H1 (cell line): ENCODE results near the gene PSG3. TPM values are rescaled to one million over a fixed set of nuclear protein-coding genes. Genes with fewer than 3 reads are reported as not detected.
"Not testable (repeated sequence)": the region's sequence is repeated elsewhere in the genome, so short reads cannot be mapped to it uniquely, and the experiment has no call there.

Source experiments
- CTCF ChIA-PET: fragments of 300-600 bp; sonication (Branson Sonifier 250); formaldehyde crosslinking; loops from one replicate; lab custom pipeline; 2021; ENCODE audit not compliant: partially characterized antibody; lab: Charles Lee
- POLR2A ChIA-PET: fragments of 300-600 bp; sonication (Branson Sonifier 250); formaldehyde crosslinking; loops from one replicate; lab custom pipeline; 2021; ENCODE audit warnings: inconsistent platforms; ENCODE audit not compliant: partially characterized antibody; lab: Charles Lee
- DNase-seq, 2 experiments: peaks; one replicate each; pipeline versions ENCODE4 v3.0.0 to v3.0.0-alpha.2; 2010 to 2022; ENCODE audit warnings: low spot score in 2 of 2, low read depth in 1 of 2, mixed read lengths in 1 of 2
- FAIRE-seq: peaks from 2 replicates; lab custom pipeline; 2011; peaks lifted over from hg19 to GRCh38; lab: Jason Lieb, UNC
- H2AFZ ChIP-seq: 2 replicates; pipeline ENCODE4 v1.8.1; 2012; ENCODE audit warnings: low read length, inconsistent platforms
- H2AK5ac ChIP-seq: 2 replicates; pipeline ENCODE4 v1.6.1; 2013; ENCODE audit warnings: low read depth, low read length
- H2BK120ac ChIP-seq: replicated peaks from 2 replicates; pipeline ENCODE3; 2013; ENCODE audit warnings: low read depth, low read length, inconsistent platforms
- H2BK12ac ChIP-seq: 2 replicates; pipeline ENCODE4 v1.6.1; 2013; ENCODE audit warnings: low read depth, low read length
- H2BK15ac ChIP-seq: 2 replicates; pipeline ENCODE4 v1.6.1; 2013; ENCODE audit warnings: low read length
- H2BK20ac ChIP-seq: 2 replicates; pipeline ENCODE4 v1.6.1; 2013; ENCODE audit warnings: low read length
- H2BK5ac ChIP-seq: 2 replicates; pipeline ENCODE4 v1.6.1; 2013; ENCODE audit warnings: low read depth, low read length
- H3K14ac ChIP-seq: 2 replicates; pipeline ENCODE4 v1.6.1; 2013; ENCODE audit warnings: inconsistent platforms; ENCODE audit not compliant: insufficient read length
- H3K18ac ChIP-seq: 2 replicates; pipeline ENCODE4 v1.6.1; 2013; ENCODE audit warnings: low read length; ENCODE audit errors: extremely low read depth
- H3K23ac ChIP-seq: 2 replicates; pipeline ENCODE4 v1.6.1; 2013; ENCODE audit warnings: inconsistent platforms; ENCODE audit not compliant: insufficient read length
- H3K23me2 ChIP-seq: 2 replicates; pipeline ENCODE4 v1.6.1; 2013; ENCODE audit warnings: low read depth, low read length
- H3K27ac ChIP-seq: 2 replicates; pipeline ENCODE4 v1.6.1; 2011; ENCODE audit warnings: low read depth, low read length, inconsistent platforms
- H3K27me3 ChIP-seq, 4 experiments: replicated peaks in 1 of 4; 1 replicate in 1 of 4; 2 replicates in 3 of 4; pipeline versions ENCODE4 v1.6.1 to v1.8.1; 2011 to 2013; ENCODE audit warnings: low read length in 3 of 4, mild to moderate bottlenecking in 3 of 4, inconsistent platforms in 2 of 4, mixed read lengths in 2 of 4, moderate library complexity in 1 of 4; ENCODE audit not compliant: control insufficient read depth in 3 of 4, insufficient read depth in 3 of 4; ENCODE audit errors: extremely low read depth in 1 of 4
- H3K36me3 ChIP-seq, 4 experiments: 2 replicates each; pipeline versions ENCODE4 v1.6.1 to v1.8.1; 2011 to 2013; ENCODE audit warnings: mild to moderate bottlenecking in 4 of 4, low read length in 3 of 4, moderate library complexity in 2 of 4, control low read depth in 1 of 4, inconsistent platforms in 1 of 4; ENCODE audit not compliant: insufficient read depth in 4 of 4, control insufficient read depth in 2 of 4
- H3K4ac ChIP-seq: replicated peaks from 2 replicates; pipeline ENCODE3; 2013; ENCODE audit warnings: low read length, low read depth, mixed read lengths, inconsistent platforms; ENCODE audit not compliant: insufficient read length
- H3K4me1 ChIP-seq, 4 experiments: replicated peaks in 1 of 4; 1 replicate in 1 of 4; 2 replicates in 3 of 4; pipeline versions ENCODE4 v1.6.1 to v1.8.1; 2011 to 2013; ENCODE audit warnings: low read length in 3 of 4, inconsistent platforms in 2 of 4, mixed read lengths in 1 of 4; ENCODE audit not compliant: insufficient read depth in 4 of 4, control insufficient read depth in 3 of 4
- H3K4me2 ChIP-seq, 2 experiments: 2 replicates each; pipeline versions ENCODE4 v1.6.1 to v1.8.1; 2011 to 2013; ENCODE audit warnings: low read depth in 2 of 2, low read length in 2 of 2, control low read depth in 1 of 2, inconsistent platforms in 1 of 2, mild to moderate bottlenecking in 1 of 2; ENCODE audit not compliant: insufficient read depth in 1 of 2
- H3K4me3 ChIP-seq, 4 experiments: fragments of 200-600, 300-600 bp in 1 of 4; sonication (generic), shearing (Covaris generic), sonication (Bioruptor Twin) in 1 of 4; 2 replicates each; pipeline versions ENCODE4 v1.5.1 to v1.8.1; 2011 to 2016; ENCODE audit warnings: low read length in 4 of 4, low read depth in 3 of 4, control low read depth in 2 of 4, inconsistent platforms in 2 of 4, mild to moderate bottlenecking in 2 of 4, mixed read lengths in 1 of 4, moderate library complexity in 1 of 4; ENCODE audit not compliant: insufficient read depth in 2 of 4; ENCODE audit errors: extremely low read depth in 1 of 4
- H3K56ac ChIP-seq: replicated peaks from 2 replicates; pipeline ENCODE3; 2013; ENCODE audit warnings: low read depth, mild to moderate bottlenecking, mixed read lengths, low read length, inconsistent platforms; ENCODE audit not compliant: insufficient read length
- H3K79me1 ChIP-seq: 2 replicates; pipeline ENCODE4 v1.6.1; 2013; ENCODE audit warnings: low read depth, low read length, control low read depth
- H3K79me2 ChIP-seq, 2 experiments: 2 replicates each; pipeline versions ENCODE4 v1.6.1 to v1.8.1; 2012 to 2013; ENCODE audit warnings: low read length in 2 of 2, mild to moderate bottlenecking in 2 of 2, inconsistent platforms in 1 of 2; ENCODE audit not compliant: insufficient read depth in 2 of 2, control insufficient read depth in 1 of 2
- H3K9ac ChIP-seq, 4 experiments: replicated peaks in 1 of 4; 1 replicate in 1 of 4; 2 replicates in 3 of 4; pipeline versions ENCODE4 v1.6.1 to v1.8.1; 2011 to 2013; ENCODE audit warnings: low read depth in 3 of 4, low read length in 3 of 4, control low read depth in 2 of 4, mild to moderate bottlenecking in 2 of 4, moderate library complexity in 2 of 4, inconsistent platforms in 1 of 4; ENCODE audit errors: extremely low read depth in 1 of 4
- H3K9me3 ChIP-seq, 2 experiments: 2 replicates each; pipeline versions ENCODE4 v1.6.1 to v1.8.1; 2012 to 2013; ENCODE audit warnings: mild to moderate bottlenecking in 2 of 2, moderate library complexity in 2 of 2, control low read depth in 1 of 2, inconsistent platforms in 1 of 2, low read depth in 1 of 2, low read length in 1 of 2, mixed read lengths in 1 of 2; ENCODE audit not compliant: insufficient read depth in 2 of 2
- H4K20me1 ChIP-seq, 2 experiments: replicated peaks in 1 of 2; 2 replicates each; pipeline versions ENCODE3 to v1.8.1; 2011 to 2013; ENCODE audit warnings: inconsistent platforms in 2 of 2, low read length in 2 of 2, mild to moderate bottlenecking in 1 of 2; ENCODE audit not compliant: insufficient read depth in 2 of 2, control insufficient read depth in 1 of 2
- H4K5ac ChIP-seq: 2 replicates; pipeline ENCODE4 v1.6.1; 2013; ENCODE audit warnings: low read length, low read depth, mixed read lengths, inconsistent platforms; ENCODE audit not compliant: insufficient read length
- H4K8ac ChIP-seq: 2 replicates; pipeline ENCODE4 v1.8.0; 2013; ENCODE audit warnings: mild to moderate bottlenecking, moderate library complexity, low read length, inconsistent platforms; ENCODE audit not compliant: insufficient read depth; ENCODE audit errors: extremely low read depth
- H4K91ac ChIP-seq: replicated peaks from 2 replicates; pipeline ENCODE3; 2013; ENCODE audit warnings: low read length, mixed read lengths, inconsistent platforms; ENCODE audit not compliant: insufficient read length
- WGBS, 2 experiments: shearing (Covaris generic) in 1 of 2; methylation state at CpG; one replicate each; pipeline versions ENCODE4 v1.1.6 to v1.1.7; 2013 to 2015; ENCODE audit warnings: low lambda C conversion rate in 2 of 2, mixed read lengths in 2 of 2, inconsistent platforms in 1 of 2, low coverage in 1 of 2, missing lambda C conversion rate in 1 of 2; ENCODE audit not compliant: insufficient replicate concordance in 2 of 2, insufficient coverage in 1 of 2, insufficient read length in 1 of 2; ENCODE audit errors: extremely low coverage in 1 of 2, missing lambda C conversion rate in 1 of 2; 5-methylcytosine and 5-hydroxymethylcytosine counted together
- polyA plus RNA-seq, 7 experiments: library from polyadenylated mRNA; depleted of rRNA in 3 of 7; stranded (reverse) in 5 of 7; unstranded in 2 of 7; fragments of >200 nt in 5 of 7; fragments of 200-250 nt in 2 of 7; gene quantifications; 1 replicate in 5 of 7; 2 replicates in 1 of 7; 4 replicates in 1 of 7; pipeline versions ENCODE4 v1.2.1 to v1.2.3, GENCODE V29; 2011 to 2013; ENCODE audit warnings: missing spikeins in 2 of 7, mixed read lengths in 2 of 7
- total RNA-seq: library from RNA; stranded (reverse); fragmentation: NEBNext Ultra II Directional; extraction: Animal tissue kit (Norgen Biotek cat#: 25700); gene quantifications from 2 replicates; pipeline ENCODE4 v1.2.1, GENCODE V29; 2021

PSG3 gene
- total and polyA plus RNA-seq, 2 of the 8 experiments (the other 6 are each of a cell fraction or from before 2014, with no cell fraction given): not detected

- H3K79me1 ChIP-seq, POLR2A ChIA-PET, H3K23me2 ChIP-seq, H4K8ac ChIP-seq, H3K79me2 ChIP-seq, H3K4ac ChIP-seq, DNase-seq, H3K4me2 ChIP-seq, H3K4me1 ChIP-seq, FAIRE-seq, H3K56ac ChIP-seq, H4K91ac ChIP-seq, H3K23ac ChIP-seq, H3K14ac ChIP-seq, H3K18ac ChIP-seq, H3K27me3 ChIP-seq, H3K4me3 ChIP-seq, H3K27ac ChIP-seq, H2BK12ac ChIP-seq, H2BK120ac ChIP-seq, H2AFZ ChIP-seq, H3K9ac ChIP-seq, H4K5ac ChIP-seq, CTCF ChIA-PET, H2AK5ac ChIP-seq, H4K20me1 ChIP-seq, H2BK15ac ChIP-seq, H2BK20ac ChIP-seq, H3K36me3 ChIP-seq, H2BK5ac ChIP-seq: not testable (repeated sequence)
- H3K9me3 ChIP-seq: peaks cover 7 to 48% of the 10 kb centered on the region in 2 experiments; a peak in 2 of 4 replicates
- WGBS, 2 experiments: 79% methylated on average over 2 of the region's 2 CpGs; no CpG with 5 or more reads in 1 of the 2 experiments
These were observed 48.5 kb upstream of the PSG3 start for GRCh38 chr19:42788766-42789165.

- H3K4me3 ChIP-seq, H2BK15ac ChIP-seq, H2BK12ac ChIP-seq, DNase-seq, CTCF ChIA-PET, H3K18ac ChIP-seq, H3K9ac ChIP-seq, H2BK20ac ChIP-seq, H4K5ac ChIP-seq, H3K27ac ChIP-seq, POLR2A ChIA-PET, H3K4me2 ChIP-seq, H4K20me1 ChIP-seq, H3K23me2 ChIP-seq, H4K8ac ChIP-seq, H2BK5ac ChIP-seq, H3K56ac ChIP-seq, H3K36me3 ChIP-seq, H3K23ac ChIP-seq, FAIRE-seq, H3K4me1 ChIP-seq, H2AFZ ChIP-seq, H3K79me2 ChIP-seq, H3K14ac ChIP-seq, H3K79me1 ChIP-seq, H3K4ac ChIP-seq, H2AK5ac ChIP-seq, H2BK120ac ChIP-seq, H4K91ac ChIP-seq, H3K27me3 ChIP-seq: not testable (repeated sequence)
- WGBS, 2 experiments: 92% methylated on average over 2 of the region's 2 CpGs; no CpG with 5 or more reads in 1 of the 2 experiments
- H3K9me3 ChIP-seq: peaks cover 3 to 41% of the 10 kb centered on the region in 2 experiments; a peak in 2 of 4 replicates
These were observed 47.5 kb upstream of the PSG3 start for GRCh38 chr19:42787766-42788165.
